LoVo (cell line): Measurements from ENCODE around the gene GPR153.

Experiments used
- DNase-seq: peaks from one replicate; pipeline ENCODE4 v3.0.0-alpha.2; 2016; ENCODE audit warnings: low spot score

GPR153 gene

GRCh38 chr1:6286266-6286665, 25.4 kb upstream of the GPR153 start:
- DNase-seq, result no peak

- DNase-seq, result no peak
Measured at GRCh38 chr1:6285336-6285735, 24.4 kb upstream of the GPR153 start.

- DNase-seq, result no peak
Measured at GRCh38 chr1:6282577-6283270, 21.8 kb upstream of the GPR153 start.

GRCh38 chr1:6281511-6282402, 20.9 kb upstream of the GPR153 start:
- no peak for DNase-seq

GRCh38 chr1:6280761-6281451, 20.0 kb upstream of the GPR153 start:
- DNase-seq, result no peak

- DNase-seq, result no peak
Measured at GRCh38 chr1:6279613-6280383, 18.9 kb upstream of the GPR153 start.

- no peak for DNase-seq
Measured at GRCh38 chr1:6279066-6279465, 18.2 kb upstream of the GPR153 start.

- no peak for DNase-seq
Measured at GRCh38 chr1:6278263-6278662, 17.4 kb upstream of the GPR153 start.

GRCh38 chr1:6276811-6277555, 16.1 kb upstream of the GPR153 start:
- DNase-seq, result no peak

GRCh38 chr1:6275826-6276782, 15.2 kb upstream of the GPR153 start:
- no peak for DNase-seq

GRCh38 chr1:6274622-6275139, 13.8 kb upstream of the GPR153 start:
- DNase-seq, result no peak

- no peak for DNase-seq
Measured at GRCh38 chr1:6274102-6274501, 13.2 kb upstream of the GPR153 start.

GRCh38 chr1:6273380-6273891, 12.5 kb upstream of the GPR153 start:
- DNase-seq, result no peak

GRCh38 chr1:6272868-6273267, 12.0 kb upstream of the GPR153 start:
- DNase-seq, result no peak

GRCh38 chr1:6272452-6272851, 11.6 kb upstream of the GPR153 start:
- no peak for DNase-seq

- DNase-seq, result no peak
Measured at GRCh38 chr1:6271554-6271953, 10.7 kb upstream of the GPR153 start.

GRCh38 chr1:6271006-6271405, 10.1 kb upstream of the GPR153 start:
- no peak for DNase-seq

- DNase-seq, result no peak
Measured at GRCh38 chr1:6270401-6270800, 9.5 kb upstream of the GPR153 start.

GRCh38 chr1:6269720-6270400, 9.0 kb upstream of the GPR153 start:
- DNase-seq, result no peak
